Pulmonary artery endothelial cell (primary cell): ENCODE results near the gene DYNC1H1. TPM values are rescaled to one million over a fixed set of nuclear protein-coding genes. Genes with fewer than 3 reads are reported as not detected.

Experiments
- DNase-seq: peaks from one replicate; pipeline ENCODE4 v3.0.0-alpha.2; 2011; ENCODE audit warnings: low read depth, low spot score
- total RNA-seq: library from RNA; depleted of rRNA; stranded (reverse); fragments of >200 nt; gene quantifications from 2 replicates; pipeline ENCODE4 v1.2.3, GENCODE V29; 2014

The DYNC1H1 gene
- total RNA-seq, result 659 and 893 TPM in 2 replicates

GRCh38 chr14:101964297-101965180 is at the start of gene DYNC1H1:
Gene DYNC1H1, plus strand, starts transcription at chr14:101964573. Its CDS starts 119 bp downstream, at chr14:101964692.
- peak; percentile 76 for DNase-seq

GRCh38 chr14:101915871-101916815 is 48.2 kb upstream of the DYNC1H1 start:
- no peak for DNase-seq

GRCh38 chr14:101916816-101917412 is 47.5 kb upstream of the DYNC1H1 start:
- DNase-seq, result no peak

- DNase-seq, result no peak
These were observed 46.9 kb upstream of the DYNC1H1 start for GRCh38 chr14:101917413-101918017.

- DNase-seq, result no peak
These were observed 46.0 kb upstream of the DYNC1H1 start for GRCh38 chr14:101918065-101918989.

- DNase-seq, result no peak
These were observed 44.1 kb upstream of the DYNC1H1 start for GRCh38 chr14:101920271-101920670.

- no peak for DNase-seq
These were observed 41.5 kb upstream of the DYNC1H1 start for GRCh38 chr14:101922866-101923265.

- no peak for DNase-seq
These were observed 39.2 kb upstream of the DYNC1H1 start for GRCh38 chr14:101925152-101925551.

- no peak for DNase-seq
These were observed 38.3 kb upstream of the DYNC1H1 start for GRCh38 chr14:101926085-101926484.

- no peak for DNase-seq
These were observed 37.8 kb upstream of the DYNC1H1 start for GRCh38 chr14:101926620-101927019.

- no peak for DNase-seq
These were observed 36.5 kb upstream of the DYNC1H1 start for GRCh38 chr14:101927859-101928258.

GRCh38 chr14:101928415-101928841 is 35.9 kb upstream of the DYNC1H1 start:
- no peak for DNase-seq

GRCh38 chr14:101929096-101929495 is 35.3 kb upstream of the DYNC1H1 start:
- DNase-seq, result no peak

- DNase-seq, result no peak
These were observed 34.4 kb upstream of the DYNC1H1 start for GRCh38 chr14:101929946-101930345.

GRCh38 chr14:101932673-101933072 is 31.7 kb upstream of the DYNC1H1 start:
- no peak for DNase-seq

- DNase-seq, result no peak
These were observed 31.2 kb upstream of the DYNC1H1 start for GRCh38 chr14:101933209-101933608.

GRCh38 chr14:101934601-101935150 is 29.7 kb upstream of the DYNC1H1 start:
- no peak for DNase-seq

GRCh38 chr14:101937926-101938767 is 26.2 kb upstream of the DYNC1H1 start:
- DNase-seq, result no peak

GRCh38 chr14:101939646-101940170 is 24.7 kb upstream of the DYNC1H1 start:
- DNase-seq, result no peak
